A549 (cell line): ENCODE results near the gene GARNL3. TPM values are rescaled to one million over a fixed set of nuclear protein-coding genes. Genes with fewer than 3 reads are reported as not detected.

Experiments
- ATAC-seq, 2 experiments: fragments of 200-7000 bp in 1 of 2; fragments of >200 bp in 1 of 2; cut with Nextera tagmentation in 1 of 2; cut with Tn5 transposase in 1 of 2; 3 replicates each; pipeline versions ENCODE4 v1.8.0 to v1.9.1; 2018 to 2020; ENCODE audit warnings: mild to moderate bottlenecking in 1 of 2, moderate library complexity in 1 of 2
- CTCF ChIA-PET: fragments of 300-600 bp; sonication (Branson Sonifier 250); formaldehyde crosslinking; extraction: SDS; loops from one replicate; lab custom pipeline; 2021; ENCODE audit warnings: antibody characterized with exemption, inconsistent platforms; lab: Yijun Ruan, JAX
- POLR2A ChIA-PET: fragments of 350-600 bp; formaldehyde crosslinking; extraction: SDS; loops from one replicate; lab custom pipeline; 2021; ENCODE audit warnings: antibody characterized with exemption, inconsistent platforms; lab: Yijun Ruan, JAX
- DNase-seq, 2 experiments: peaks; one replicate each; pipeline versions ENCODE4 v3.0.0 to v3.0.0-alpha.2; 2011 to 2016; ENCODE audit warnings: low read depth in 1 of 2, low spot score in 1 of 2
- FAIRE-seq: peaks from 2 replicates; lab custom pipeline; 2011; peaks lifted over from hg19 to GRCh38; lab: Jason Lieb, UNC
- H3K27ac ChIP-seq, 2 experiments: fragments of >200 bp; sonication (Bioruptor Twin); formaldehyde crosslinking; 3 replicates each; pipeline ENCODE4 v1.5.1; 2016 to 2017
- H3K4me1 ChIP-seq: fragments of >200 bp; sonication (Bioruptor Twin); formaldehyde crosslinking; 3 replicates; pipeline ENCODE4 v1.6.1; 2016
- H3K4me2 ChIP-seq: fragments of >200 bp; sonication (Bioruptor Twin); formaldehyde crosslinking; 3 replicates; pipeline ENCODE4 v1.6.1; 2016
- H3K4me3 ChIP-seq: fragments of >200 bp; sonication (Bioruptor Twin); formaldehyde crosslinking; 3 replicates; pipeline ENCODE4 v1.5.1; 2016
- H3K9me3 ChIP-seq: fragments of >200 bp; sonication (Bioruptor Twin); formaldehyde crosslinking; 3 replicates; pipeline ENCODE4 v1.6.1; 2016
- CBX8 ChIP-seq: fragments of 200-600 bp; sonication (generic); IDR thresholded peaks from 2 replicates; pipeline ENCODE4 v1.6.1; 2016
- ELK1 ChIP-seq: fragments of 150-350 bp; IDR thresholded peaks from 2 replicates; pipeline ENCODE4 v1.6.1; 2014; ENCODE audit warnings: low read depth, mild to moderate bottlenecking, low read length
- FOSL2 ChIP-seq, 2 experiments: fragments of 450-650 bp in 1 of 2; fragments of >200 bp in 1 of 2; sonication (Bioruptor Twin) in 1 of 2; formaldehyde crosslinking; IDR thresholded peaks; 2 replicates each; pipeline versions ENCODE4 v1.5.0 to v1.6.1; 2016 to 2020; ENCODE audit warnings: mild to moderate bottlenecking in 1 of 2, moderate library complexity in 1 of 2
- GATA3 ChIP-seq: IDR thresholded peaks from 2 replicates; pipeline ENCODE4 v1.6.1; 2012; ENCODE audit warnings: borderline replicate concordance
- HEYL ChIP-seq: fragments of 250-450 bp; sonication (Bioruptor Pico); IDR thresholded peaks from 2 replicates; pipeline ENCODE4 v1.8.0; 2021; ENCODE audit warnings: mild to moderate bottlenecking, moderate library complexity
- HOXB5 ChIP-seq: fragments of 250-450 bp; sonication (Bioruptor Pico); IDR thresholded peaks from 2 replicates; pipeline ENCODE4 v1.5.0; 2020; ENCODE audit warnings: mild to moderate bottlenecking, moderate library complexity
- JUN ChIP-seq, 2 experiments: fragments of >200 bp; sonication (Bioruptor Twin); formaldehyde crosslinking; IDR thresholded peaks; 2 replicates in 1 of 2; 3 replicates in 1 of 2; pipeline ENCODE4 v1.6.1; 2016 to 2017
- KDM1A ChIP-seq: fragments of 200-600 bp; sonication (generic); IDR thresholded peaks from 2 replicates; pipeline ENCODE4 v1.6.1; 2016; ENCODE audit warnings: low read depth, mild to moderate bottlenecking
- MAFK ChIP-seq: fragments of 450-650 bp; IDR thresholded peaks from 2 replicates; pipeline ENCODE4 v1.6.1; 2014; ENCODE audit not compliant: partially characterized antibody
- MAZ ChIP-seq: fragments of 150-350 bp; IDR thresholded peaks from 2 replicates; pipeline ENCODE4 v1.6.1; 2014; ENCODE audit warnings: antibody characterized with exemption, low read depth, low read length, borderline replicate concordance
- PHF8 ChIP-seq: fragments of 200-600 bp; sonication (generic); IDR thresholded peaks from 2 replicates; pipeline ENCODE4 v1.6.1; 2016; ENCODE audit warnings: low read depth, mild to moderate bottlenecking, antibody characterized with exemption, moderate library complexity, borderline replicate concordance
- POLR2A ChIP-seq: IDR thresholded peaks from 2 replicates; pipeline ENCODE4 v1.6.1; 2012; ENCODE audit warnings: mild to moderate bottlenecking, low read length
- POLR2AphosphoS2 ChIP-seq: conservative IDR thresholded peaks from 2 replicates; pipeline ENCODE4 v1.6.1; 2012; ENCODE audit warnings: low read length, improper control_type of control experiment, inconsistent platforms
- RAD21 ChIP-seq, 2 experiments: fragments of >200 bp in 1 of 2; sonication (Bioruptor Twin) in 1 of 2; formaldehyde crosslinking in 1 of 2; IDR thresholded peaks in 1 of 2; conservative IDR thresholded peaks in 1 of 2; 2 replicates in 1 of 2; 3 replicates in 1 of 2; pipeline ENCODE4 v1.6.1; 2012 to 2018; ENCODE audit warnings: inconsistent platforms in 1 of 2
- RFX5 ChIP-seq: fragments of 450-650 bp; IDR thresholded peaks from 2 replicates; pipeline ENCODE4 v1.7.1; 2014; ENCODE audit warnings: antibody characterized with exemption, mild to moderate bottlenecking, moderate library complexity
- SMC3 ChIP-seq: fragments of >200 bp; sonication (Bioruptor Twin); formaldehyde crosslinking; IDR thresholded peaks from 3 replicates; pipeline ENCODE4 v1.6.1; 2018; ENCODE audit warnings: inconsistent platforms
- TP53 ChIP-seq: fragments of 250-450 bp; sonication (Bioruptor Pico); IDR thresholded peaks from 2 replicates; pipeline ENCODE4 v1.5.0; 2021; ENCODE audit warnings: mild to moderate bottlenecking, moderate library complexity
- ZC3H11A ChIP-seq: fragments of 450-650 bp; IDR thresholded peaks from 2 replicates; pipeline ENCODE4 v1.6.1; 2014; ENCODE audit warnings: antibody characterized with exemption, mild to moderate bottlenecking
- ZNF302 ChIP-seq: fragments of 250-450 bp; sonication (Bioruptor Pico); IDR thresholded peaks from 2 replicates; pipeline ENCODE4 v1.9.0; 2021; ENCODE audit warnings: inconsistent platforms, mild to moderate bottlenecking, moderate library complexity
- WGBS: methylation state at CpG from one replicate; pipeline ENCODE4 v1.1.6; 2017; ENCODE audit errors: missing lambda C conversion rate; 5-methylcytosine and 5-hydroxymethylcytosine counted together
- polyA plus RNA-seq, 4 experiments: library from polyadenylated mRNA; depleted of rRNA in 3 of 4; stranded (reverse); fragments of >200 nt; fragmentation: RNase III in 1 of 4; extraction: RNeasy Plus Mini Kit Qiagen cat#74134 plus additional on column Dnase treatment in 1 of 4; gene quantifications; 2 replicates in 3 of 4; 3 replicates in 1 of 4; pipeline ENCODE4 v1.2.3, GENCODE V29; 2011 to 2017
- TF ChIP-seq, protein P1 (sequence below): fragments of >200 bp; sonication (Bioruptor Twin); formaldehyde crosslinking; IDR thresholded peaks from 2 replicates; pipeline ENCODE4 v1.6.1; 2016
- TF ChIP-seq, protein P2 (sequence below): fragments of 450-650 bp; IDR thresholded peaks from 2 replicates; pipeline ENCODE4 v1.6.1; 2014; ENCODE audit warnings: antibody characterized with exemption
- TF ChIP-seq, protein P3 (sequence below): fragments of >200 bp; sonication (Bioruptor Twin); formaldehyde crosslinking; IDR thresholded peaks from 3 replicates; pipeline ENCODE4 v1.5.1; 2016

GARNL3 gene
- polyA plus RNA-seq, 2 of the 4 experiments (the other 2 are of a cell fraction), result 2.9 to 5.1 TPM

- H3K4me1 ChIP-seq, result no peaks in the 10 kb centered on the region
- FAIRE-seq (no peak), ATAC-seq (no peak), DNase-seq (no peak)
- TF ChIP-seq JUN (IDR thresholded peaks at IDR 0.05) (no peak), FOSL2 (IDR thresholded peaks at IDR 0.05) (no peak), FOSL2 (CRISPR knock-in tag; IDR thresholded peaks at IDR 0.05) (no peak), GATA3 (no peak), MAFK (no peak), ELK1 (no peak), ZC3H11A (no peak), KDM1A (no peak), RFX5 (no peak), PHF8 (no peak), CBX8 (no peak), TP53 (CRISPR knock-in tag) (no peak), SMC3 (no peak), RAD21 (conservative IDR thresholded peaks at IDR 0.05 in 1 of 2, IDR thresholded peaks at IDR 0.05 in 1 of 2) (no peak), HEYL (CRISPR knock-in tag) (no peak), POLR2A (no peak)
- TF ChIP-seq, protein P1, sequence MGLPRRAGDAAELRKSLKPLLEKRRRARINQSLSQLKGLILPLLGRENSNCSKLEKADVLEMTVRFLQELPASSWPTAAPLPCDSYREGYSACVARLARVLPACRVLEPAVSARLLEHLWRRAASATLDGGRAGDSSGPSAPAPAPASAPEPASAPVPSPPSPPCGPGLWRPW, result no peak
- TF ChIP-seq, protein P2, sequence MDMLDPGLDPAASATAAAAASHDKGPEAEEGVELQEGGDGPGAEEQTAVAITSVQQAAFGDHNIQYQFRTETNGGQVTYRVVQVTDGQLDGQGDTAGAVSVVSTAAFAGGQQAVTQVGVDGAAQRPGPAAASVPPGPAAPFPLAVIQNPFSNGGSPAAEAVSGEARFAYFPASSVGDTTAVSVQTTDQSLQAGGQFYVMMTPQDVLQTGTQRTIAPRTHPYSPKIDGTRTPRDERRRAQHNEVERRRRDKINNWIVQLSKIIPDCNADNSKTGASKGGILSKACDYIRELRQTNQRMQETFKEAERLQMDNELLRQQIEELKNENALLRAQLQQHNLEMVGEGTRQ, result no peak
- 93% methylated on average over 1 of the region's 1 CpG for WGBS
- ChIA-PET CTCF (no interaction called here), POLR2A (no interaction called here)
- H3K4me2 ChIP-seq, result no peak overlapping the region
- no peak overlapping the region for H3K27ac ChIP-seq
- no peak overlapping the region for H3K4me3 ChIP-seq
- H3K9me3 ChIP-seq, result no peaks in the 10 kb centered on the region
These were observed 30.4 kb downstream of the GARNL3 start for GRCh38 chr9:127295005-127295404.

DNA sequence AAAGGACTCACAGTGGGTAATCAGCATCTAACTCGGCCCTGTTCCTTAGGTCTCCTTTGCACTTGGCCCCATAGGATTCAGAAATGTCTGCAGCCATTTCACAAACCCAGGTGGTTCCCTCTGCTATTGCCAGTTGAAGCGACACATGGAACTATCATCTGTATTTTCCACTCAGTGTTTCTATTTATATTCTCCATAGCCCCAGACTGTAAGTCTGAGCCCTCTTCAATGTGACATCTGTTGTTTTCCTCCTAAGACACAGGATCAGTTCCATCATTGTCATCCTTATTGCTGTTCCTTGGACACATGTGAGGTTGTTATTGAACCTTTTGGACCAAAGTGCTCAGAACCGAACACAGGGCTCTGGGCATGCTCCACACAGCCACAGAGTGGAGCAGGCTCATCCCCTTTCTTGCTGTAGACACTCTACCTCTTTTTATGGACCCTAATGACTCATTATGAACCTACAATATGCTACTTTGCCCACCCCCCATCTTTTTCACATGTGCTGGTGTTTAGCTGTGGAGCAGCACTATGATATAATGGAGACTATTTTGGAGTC, 36.4 kb downstream of the GARNL3 start:
- ChIA-PET POLR2A (no interaction called here), CTCF (interaction anchor here (1.3 to 1.4 kb wide), 2 partner anchors 9 to 11 kb away, joined by 4 to 8 read pairs; no protein-coding TSS in a partner anchor)
- ATAC-seq (no peak), DNase-seq (no peak), FAIRE-seq (no peak)
- Histone ChIP-seq H3K4me2 (no peak overlapping the region), H3K27ac (no peak overlapping the region), H3K9me3 (no peaks in the 10 kb centered on the region), H3K4me3 (no peak overlapping the region), H3K4me1 (peaks cover 6% of the 10 kb centered on the region; the same call in 1 of the 3 replicates)
- TF ChIP-seq, protein P2, result no peak
- TF ChIP-seq HOXB5, result no peak
- no peak for TF ChIP-seq MAZ
- TF ChIP-seq, protein P3, sequence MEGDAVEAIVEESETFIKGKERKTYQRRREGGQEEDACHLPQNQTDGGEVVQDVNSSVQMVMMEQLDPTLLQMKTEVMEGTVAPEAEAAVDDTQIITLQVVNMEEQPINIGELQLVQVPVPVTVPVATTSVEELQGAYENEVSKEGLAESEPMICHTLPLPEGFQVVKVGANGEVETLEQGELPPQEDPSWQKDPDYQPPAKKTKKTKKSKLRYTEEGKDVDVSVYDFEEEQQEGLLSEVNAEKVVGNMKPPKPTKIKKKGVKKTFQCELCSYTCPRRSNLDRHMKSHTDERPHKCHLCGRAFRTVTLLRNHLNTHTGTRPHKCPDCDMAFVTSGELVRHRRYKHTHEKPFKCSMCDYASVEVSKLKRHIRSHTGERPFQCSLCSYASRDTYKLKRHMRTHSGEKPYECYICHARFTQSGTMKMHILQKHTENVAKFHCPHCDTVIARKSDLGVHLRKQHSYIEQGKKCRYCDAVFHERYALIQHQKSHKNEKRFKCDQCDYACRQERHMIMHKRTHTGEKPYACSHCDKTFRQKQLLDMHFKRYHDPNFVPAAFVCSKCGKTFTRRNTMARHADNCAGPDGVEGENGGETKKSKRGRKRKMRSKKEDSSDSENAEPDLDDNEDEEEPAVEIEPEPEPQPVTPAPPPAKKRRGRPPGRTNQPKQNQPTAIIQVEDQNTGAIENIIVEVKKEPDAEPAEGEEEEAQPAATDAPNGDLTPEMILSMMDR, result no peak
- no peak for TF ChIP-seq HEYL (CRISPR knock-in tag)
- no peak for TF ChIP-seq POLR2AphosphoS2
- no peak for TF ChIP-seq ZNF302 (CRISPR knock-in tag)
- 82% methylated on average over 3 of the region's 3 CpGs for WGBS
